K562 (cell line): ENCODE results near the gene HNRNPA2B1. TPM values are rescaled to one million over a fixed set of nuclear protein-coding genes. Genes with fewer than 3 reads are reported as not detected.

Experiments
- ATAC-seq: fragments of 200-7000 bp; cut with Tn5 transposase; 3 replicates; pipeline ENCODE4 v1.9.1; 2020; ENCODE audit warnings: moderate library complexity
- BruUV-seq: library from RNA; stranded (reverse); fragments of 400-500 nt; replicated peaks from 2 replicates; lab custom pipeline; 2021; lab: Mats Ljungman, UMichigan
- CTCF ChIA-PET: fragments of 300-600 bp; formaldehyde crosslinking; extraction: SDS; loops from one replicate; lab custom pipeline; 2021; ENCODE audit warnings: low intra/inter-chr PET ratio; lab: Yijun Ruan, JAX
- POLR2A ChIA-PET: fragments of 300-600, 350-650 bp; sonication (Branson Sonifier 250); formaldehyde crosslinking; extraction: SDS; loops from one replicate; lab custom pipeline; 2021; ENCODE audit warnings: antibody characterized with exemption, inconsistent platforms; lab: Yijun Ruan, JAX
- DNase-seq, 4 experiments: peaks; one replicate each; pipeline versions ENCODE4 v3.0.0 to v3.0.0-alpha.2; 2011 to 2018; ENCODE audit warnings: low spot score in 3 of 4, mixed read lengths in 3 of 4; ENCODE audit errors: extremely low read depth in 1 of 4
- FAIRE-seq: peaks from 2 replicates; lab custom pipeline; 2011; peaks lifted over from hg19 to GRCh38; lab: Jason Lieb, UNC
- H2AFZ ChIP-seq: 2 replicates; pipeline ENCODE4 v1.6.0; 2011; ENCODE audit warnings: low read depth, low read length, control low read depth, inconsistent platforms
- H3K27ac ChIP-seq: fragments of 200-600 bp; 3 replicates; pipeline ENCODE4 v1.8.0; 2011; ENCODE audit warnings: low read depth, mild to moderate bottlenecking, control low read depth, inconsistent platforms, low read length, moderate library complexity, mixed read lengths; ENCODE audit errors: extremely low read depth
- H3K27me3 ChIP-seq, 2 experiments: fragments of 300-600 bp in 1 of 2; 2 replicates in 1 of 2; 3 replicates in 1 of 2; pipeline versions ENCODE4 v1.6.0 to v1.8.0; 2011; ENCODE audit warnings: inconsistent platforms in 2 of 2, low read length in 2 of 2, mild to moderate bottlenecking in 1 of 2, mixed read lengths in 1 of 2, moderate library complexity in 1 of 2; ENCODE audit not compliant: control insufficient read depth in 2 of 2, insufficient read depth in 2 of 2
- H3K36me3 ChIP-seq: fragments of 300-600 bp; 3 replicates; pipeline ENCODE4 v1.8.0; 2011; ENCODE audit warnings: mild to moderate bottlenecking, low read length, inconsistent platforms; ENCODE audit not compliant: control insufficient read depth, insufficient read depth
- H3K4me1 ChIP-seq, 2 experiments: fragments of 200-600 bp in 1 of 2; replicated peaks in 1 of 2; 2 replicates in 1 of 2; 3 replicates in 1 of 2; pipeline versions ENCODE4 v1.5.1 to v1.8.0; 2011; ENCODE audit warnings: inconsistent platforms in 2 of 2, low read length in 2 of 2, mild to moderate bottlenecking in 1 of 2, mixed read lengths in 1 of 2, moderate library complexity in 1 of 2; ENCODE audit not compliant: control insufficient read depth in 2 of 2, insufficient read depth in 2 of 2
- H3K4me2 ChIP-seq: 2 replicates; pipeline ENCODE4 v1.6.1; 2011; ENCODE audit warnings: low read length, control low read depth, inconsistent platforms, mixed read lengths; ENCODE audit not compliant: insufficient read depth
- H3K4me3 ChIP-seq: fragments of 200-600 bp; sonication (generic), shearing (Covaris generic); 2 replicates; pipeline ENCODE4 v1.5.1; 2016; ENCODE audit warnings: control low read depth, inconsistent platforms
- H3K79me2 ChIP-seq: fragments of 200-600 bp; 3 replicates; pipeline ENCODE4 v1.8.0; 2011; ENCODE audit warnings: low read length, inconsistent platforms; ENCODE audit not compliant: control insufficient read depth, insufficient read depth
- H3K9ac ChIP-seq, 2 experiments: 2 replicates each; pipeline versions ENCODE4 v1.6.0 to v1.6.1; 2011; ENCODE audit warnings: low read depth in 2 of 2, low read length in 2 of 2, control low read depth in 1 of 2, inconsistent platforms in 1 of 2, mild to moderate bottlenecking in 1 of 2, mixed read lengths in 1 of 2; ENCODE audit not compliant: insufficient read depth in 1 of 2
- H3K9me1 ChIP-seq: one replicate; pipeline ENCODE4 v1.6.0; 2011; ENCODE audit warnings: inconsistent platforms, mild to moderate bottlenecking, low read length, moderate library complexity; ENCODE audit not compliant: control insufficient read depth, insufficient read depth
- H3K9me3 ChIP-seq: replicated peaks from 2 replicates; pipeline ENCODE4 v1.5.1; 2011; ENCODE audit warnings: low read depth, low read length, inconsistent platforms; ENCODE audit not compliant: control insufficient read depth, insufficient read depth
- H4K20me1 ChIP-seq: replicated peaks from 2 replicates; pipeline ENCODE4 v1.6.1; 2011; ENCODE audit warnings: low read length, inconsistent platforms, mixed read lengths; ENCODE audit not compliant: control insufficient read depth, insufficient read depth
- CHCHD3 ChIP-seq: fragments of 250-450 bp; sonication (Bioruptor Pico); IDR thresholded peaks from 2 replicates; pipeline ENCODE4 v2.1.2; 2022; ENCODE audit warnings: mild to moderate bottlenecking
- DDX20 ChIP-seq: fragments of 450-650 bp; IDR thresholded peaks from 2 replicates; pipeline ENCODE4 v1.6.1; 2016; ENCODE audit warnings: missing genetic modification characterization, low read depth, mild to moderate bottlenecking, missing compliant biosample characterization, moderate library complexity
- KLF13 ChIP-seq: fragments of 450-650 bp; IDR thresholded peaks from 2 replicates; pipeline ENCODE4 v1.6.1; 2016; ENCODE audit warnings: missing genetic modification characterization, low read depth, mild to moderate bottlenecking, missing compliant biosample characterization, moderate library complexity, borderline replicate concordance
- POLR2G ChIP-seq: fragments of 200-400 bp; formaldehyde crosslinking; IDR thresholded peaks from 2 replicates; pipeline ENCODE4 v1.6.1; 2017; ENCODE audit warnings: low read depth, mild to moderate bottlenecking, antibody characterized with exemption, low read length, moderate library complexity
- SIRT6 ChIP-seq: IDR thresholded peaks from one replicate; pipeline ENCODE4 v1.6.1; 2012; ENCODE audit warnings: low read depth, mild to moderate bottlenecking, control low read depth, inconsistent platforms, low read length, moderate library complexity
- SNIP1 ChIP-seq: fragments of 450-650 bp; IDR thresholded peaks from 2 replicates; pipeline ENCODE4 v1.7.1; 2017; ENCODE audit warnings: low read depth, mild to moderate bottlenecking
- TCF7L2 ChIP-seq: fragments of 150-350 bp; IDR thresholded peaks from 2 replicates; pipeline ENCODE4 v1.6.1; 2016; ENCODE audit warnings: low read depth, mild to moderate bottlenecking, low read length, moderate library complexity
- WGBS: fragments of 100-300 bp; shearing (Covaris generic); methylation state at CpG from one replicate; pipeline ENCODE4 v1.1.6; 2016; ENCODE audit warnings: low coverage, mixed read lengths; ENCODE audit not compliant: insufficient coverage; ENCODE audit errors: missing lambda C conversion rate; 5-methylcytosine and 5-hydroxymethylcytosine counted together
- in situ Hi-C: fragments of 300-500 bp; cut with MboI; formaldehyde crosslinking; loops from 4 replicates; pipeline ENCODE4 v1.15.0; 2018; ENCODE audit warnings: inconsistent platforms, mixed read lengths
- intact Hi-C: fragments of 100-400 bp; cut with micrococcal nuclease; formaldehyde crosslinking; loops from 2 replicates; pipeline ENCODE4 v1.14.2; 2022
- polyA plus RNA-seq, 8 experiments: library from polyadenylated mRNA; depleted of rRNA in 4 of 8; stranded (reverse) in 5 of 8; unstranded in 3 of 8; fragments of >200 nt; fragmentation: Nextera tagmentation in 2 of 8; fragmentation: Illumina TruSeq in 1 of 8; extraction: Ambion mirVana in 2 of 8; extraction: Trizol in 1 of 8; gene quantifications; 2 replicates each; pipeline versions ENCODE4 v1.2.1 to v1.2.3, GENCODE V29; 2011 to 2014; ENCODE audit warnings: inconsistent platforms in 1 of 8, missing spikeins in 1 of 8
- total RNA-seq, 7 experiments: library from RNA; depleted of rRNA in 6 of 7; stranded (reverse); fragments of >200 nt in 6 of 7; fragmentation: Illumina TruSeq in 2 of 7; extraction: Trizol in 2 of 7; gene quantifications; 2 replicates each; pipeline versions ENCODE4 v1.2.1 to v1.2.3, GENCODE V29; 2011 to 2021; ENCODE audit warnings: low replicate concordance in 1 of 7
- TF ChIP-seq, protein P1 (sequence below): fragments of 450-650 bp; IDR thresholded peaks from 2 replicates; pipeline ENCODE4 v1.7.0; 2016; ENCODE audit warnings: borderline replicate concordance
- TF ChIP-seq, protein P2 (sequence below): fragments of 250-450 bp; sonication (Bioruptor Pico); IDR thresholded peaks from 2 replicates; pipeline ENCODE4 v1.5.0; 2021; ENCODE audit warnings: mild to moderate bottlenecking, moderate library complexity

Gene HNRNPA2B1
- total and polyA plus RNA-seq, 9 of the 15 experiments (the other 6 are each of a cell fraction or from before 2014, with no cell fraction given): 630 to 1,989 (median 865) TPM

DNA sequence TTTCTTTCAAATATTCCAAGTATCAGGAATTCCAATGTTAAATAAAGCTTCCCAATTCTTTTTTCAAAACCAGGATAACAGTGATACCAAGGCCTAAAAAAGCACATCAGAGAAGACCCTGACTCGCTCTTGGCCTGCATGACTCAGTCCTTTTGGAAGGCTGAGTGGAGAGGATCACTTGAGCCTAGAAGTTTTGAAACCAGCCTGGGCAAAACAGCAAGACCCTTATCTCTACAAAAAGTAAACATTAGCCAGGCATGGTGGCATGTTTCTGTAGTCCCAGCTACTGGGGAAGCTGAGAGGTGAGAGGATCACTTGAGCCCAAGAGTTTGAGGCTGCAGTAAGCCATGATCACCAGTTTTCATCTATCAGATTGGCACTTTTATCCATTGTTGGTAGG is 29.9 kb downstream of the HNRNPA2B1 start:
- H3K9me1 ChIP-seq: no peaks in the 10 kb centered on the region
- CTCF ChIA-PET: no interaction called here
- H3K4me3 ChIP-seq: no peak overlapping the region
- no peak overlapping the region for H3K27ac ChIP-seq
- in situ Hi-C loops: no loop called here
- no peak overlapping the region for H3K4me2 ChIP-seq
- intact Hi-C loops: no loop called here
- FAIRE-seq: peak; percentile 29
- 53% methylated on average over 1 of the region's 1 CpG for WGBS
- peaks cover 2% of the 10 kb centered on the region; the same call in 1 of the 3 replicates for H3K36me3 ChIP-seq
- DNase-seq: no peak
- no peak overlapping the region for H3K9ac ChIP-seq
- no peaks in the 10 kb centered on the region for H3K27me3 ChIP-seq
- peaks cover 13 to 15% of the 10 kb centered on the region in 2 experiments for H3K4me1 ChIP-seq
- POLR2A ChIA-PET: interaction anchor here (0.7 to 1.5 kb wide), 4 partner anchors 9 to 25 kb away, joined by 3 to 11 read pairs (median 4); no protein-coding TSS in a partner anchor
- no peak overlapping the region for H2AFZ ChIP-seq
- H3K9me3 ChIP-seq: no peaks in the 10 kb centered on the region
- BruUV-seq: no TSS peak
- no peak for TF ChIP-seq KLF13
- H4K20me1 ChIP-seq: peaks cover 11% of the 10 kb centered on the region; the same call in 1 of the 2 replicates
- peaks cover 15% of the 10 kb centered on the region for H3K79me2 ChIP-seq
- no peak for ATAC-seq

DNA sequence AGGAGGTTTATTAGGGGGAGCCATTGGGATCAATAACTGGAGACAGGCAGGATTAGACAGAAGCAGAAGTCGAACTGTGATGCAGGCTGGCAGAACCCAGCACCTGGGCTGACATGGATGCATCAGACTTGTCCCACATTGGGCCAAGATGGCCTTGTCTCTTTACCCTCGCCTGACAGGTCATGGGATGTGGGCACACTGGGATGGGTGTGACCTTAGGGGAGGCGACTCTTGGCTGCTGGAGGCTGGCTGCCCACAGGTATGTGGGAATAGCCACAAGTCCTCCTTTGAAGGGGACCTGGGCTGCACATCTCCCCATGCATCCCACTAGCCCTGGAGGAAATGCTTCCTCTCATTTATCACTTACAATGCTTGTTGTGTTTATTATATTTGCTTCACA is 31.3 kb downstream of the HNRNPA2B1 start:
- H2AFZ ChIP-seq: no peak overlapping the region
- H3K9me3 ChIP-seq: no peaks in the 10 kb centered on the region
- no peak overlapping the region for H3K9ac ChIP-seq
- no peak overlapping the region for H3K27ac ChIP-seq
- ChIA-PET CTCF (no interaction called here), POLR2A (interaction anchor here (0.7 to 1.5 kb wide), 2 partner anchors 11 to 325 kb away, joined by 3 to 11 read pairs; no protein-coding TSS in a partner anchor)
- BruUV-seq: no TSS peak
- peaks cover 7 to 13% of the 10 kb centered on the region in 2 experiments; a peak in 4 of 5 replicates for H3K4me1 ChIP-seq
- H3K4me2 ChIP-seq: no peak overlapping the region
- H4K20me1 ChIP-seq: peaks cover 11% of the 10 kb centered on the region; the same call in 1 of the 2 replicates
- no peaks in the 10 kb centered on the region for H3K27me3 ChIP-seq
- peaks cover 2% of the 10 kb centered on the region; the same call in 1 of the 3 replicates for H3K36me3 ChIP-seq
- H3K79me2 ChIP-seq: peaks cover 15% of the 10 kb centered on the region
- no peaks in the 10 kb centered on the region for H3K9me1 ChIP-seq
- H3K4me3 ChIP-seq: no peak overlapping the region
- intact Hi-C loops: no loop called here
- in situ Hi-C loops: no loop called here
- 23% methylated on average over 3 of the region's 3 CpGs for WGBS
- DNase-seq (no peak), FAIRE-seq (no peak), ATAC-seq (no peak)
- TF ChIP-seq CHCHD3: no peak
- TF ChIP-seq DDX20 (tag): no peak
- TF ChIP-seq, protein P1, sequence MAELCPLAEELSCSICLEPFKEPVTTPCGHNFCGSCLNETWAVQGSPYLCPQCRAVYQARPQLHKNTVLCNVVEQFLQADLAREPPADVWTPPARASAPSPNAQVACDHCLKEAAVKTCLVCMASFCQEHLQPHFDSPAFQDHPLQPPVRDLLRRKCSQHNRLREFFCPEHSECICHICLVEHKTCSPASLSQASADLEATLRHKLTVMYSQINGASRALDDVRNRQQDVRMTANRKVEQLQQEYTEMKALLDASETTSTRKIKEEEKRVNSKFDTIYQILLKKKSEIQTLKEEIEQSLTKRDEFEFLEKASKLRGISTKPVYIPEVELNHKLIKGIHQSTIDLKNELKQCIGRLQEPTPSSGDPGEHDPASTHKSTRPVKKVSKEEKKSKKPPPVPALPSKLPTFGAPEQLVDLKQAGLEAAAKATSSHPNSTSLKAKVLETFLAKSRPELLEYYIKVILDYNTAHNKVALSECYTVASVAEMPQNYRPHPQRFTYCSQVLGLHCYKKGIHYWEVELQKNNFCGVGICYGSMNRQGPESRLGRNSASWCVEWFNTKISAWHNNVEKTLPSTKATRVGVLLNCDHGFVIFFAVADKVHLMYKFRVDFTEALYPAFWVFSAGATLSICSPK: no peak
- TF ChIP-seq TCF7L2: no peak
- TF ChIP-seq, protein P2, sequence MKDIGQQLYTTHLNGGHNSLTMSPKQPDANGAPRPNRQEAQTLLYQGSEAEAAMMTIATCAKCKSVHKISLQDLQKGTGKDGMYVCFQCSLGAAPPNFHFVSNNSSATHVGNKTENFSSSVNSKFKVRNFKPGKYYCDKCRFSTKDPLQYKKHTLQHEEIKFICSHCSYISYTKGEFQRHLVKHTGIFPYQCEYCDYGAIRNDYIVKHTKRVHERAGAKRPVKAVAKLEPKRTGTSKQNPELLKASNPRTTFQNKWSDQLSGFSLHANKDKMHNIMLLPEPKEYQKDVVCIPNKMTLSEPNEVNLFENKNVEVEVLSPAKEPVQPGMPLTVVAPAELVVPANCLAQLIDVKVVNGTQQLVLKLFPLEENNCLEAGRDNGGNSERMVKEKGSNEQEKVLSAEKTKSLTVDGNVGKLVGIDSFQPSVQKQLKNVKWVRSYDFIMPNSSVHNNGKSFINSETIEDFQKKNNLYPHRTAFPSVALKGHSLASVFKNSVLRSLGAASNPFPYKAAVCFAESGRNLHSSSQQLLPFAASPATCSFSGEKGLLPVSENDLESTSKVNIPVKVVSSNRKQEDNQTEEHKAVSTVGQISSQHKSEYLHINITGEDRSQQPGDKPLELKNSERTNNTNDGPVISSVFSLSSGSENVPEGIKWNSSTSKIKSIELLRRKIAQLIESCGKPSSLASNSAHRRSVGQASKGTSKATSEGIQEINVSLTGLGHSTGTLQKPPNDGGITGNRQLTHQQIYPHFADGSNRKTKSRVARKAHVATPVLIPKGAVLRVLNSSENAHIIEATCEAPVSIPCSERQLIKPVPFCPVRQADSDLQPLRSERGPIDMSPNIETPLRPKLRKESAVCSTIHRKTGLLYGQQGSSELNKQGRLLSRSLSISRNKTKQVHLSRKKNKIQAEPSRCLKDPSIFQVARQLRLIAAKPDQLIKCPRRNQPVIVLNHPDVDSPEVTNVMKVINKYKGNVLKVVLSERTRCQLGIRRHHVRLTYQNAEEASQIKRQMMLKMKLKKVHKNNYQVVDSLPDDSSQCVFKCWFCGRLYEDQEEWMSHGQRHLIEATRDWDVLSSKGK: no peak
- no peak for TF ChIP-seq POLR2G
- no peak for TF ChIP-seq SNIP1
- TF ChIP-seq SIRT6: no peak
